GM12874 (cell line): ENCODE measurements around the gene NDUFV1.

Source experiments
- TF ChIP-seq, protein P1 (sequence below): IDR thresholded peaks from 2 replicates; pipeline ENCODE4 v1.5.1; 2011; ENCODE audit warnings: low read depth, mild to moderate bottlenecking, control low read depth, low read length, moderate library complexity; ENCODE audit not compliant: insufficient read depth

Gene NDUFV1

DNA sequence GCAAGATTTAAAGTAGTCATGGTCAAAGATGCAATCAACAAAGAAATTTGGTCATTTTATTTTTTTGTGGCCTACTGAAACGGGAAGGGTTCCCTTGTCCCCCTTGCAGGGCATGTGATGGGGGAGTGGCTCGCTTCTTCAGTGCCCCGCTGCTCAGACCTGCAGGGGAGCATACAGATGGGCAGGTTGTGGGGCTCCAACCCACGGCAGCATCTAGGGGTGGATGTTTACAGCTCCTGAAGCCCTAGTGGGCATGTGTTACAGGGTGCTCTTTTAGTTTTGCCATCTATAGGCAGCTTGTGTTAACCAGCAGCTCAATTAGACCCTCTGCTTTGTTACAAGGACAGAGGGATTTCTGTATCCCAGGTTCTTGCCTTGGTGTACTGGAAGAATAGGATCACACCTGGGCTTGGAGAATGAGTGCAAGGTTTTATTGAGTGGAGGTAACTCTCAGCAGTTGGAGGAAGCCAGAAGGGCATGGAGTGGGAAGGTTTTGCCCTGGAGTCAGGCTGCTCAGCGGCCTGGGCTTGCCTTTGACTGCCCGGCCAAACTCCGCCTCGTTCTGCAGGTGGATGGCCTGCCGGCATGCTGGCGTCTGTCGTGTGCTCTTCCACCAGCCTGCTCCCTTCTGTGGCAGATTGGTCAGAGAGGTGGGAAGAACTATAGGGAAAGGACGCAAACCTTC, 13.7 kb upstream of the NDUFV1 start:
- TF ChIP-seq, protein P1, sequence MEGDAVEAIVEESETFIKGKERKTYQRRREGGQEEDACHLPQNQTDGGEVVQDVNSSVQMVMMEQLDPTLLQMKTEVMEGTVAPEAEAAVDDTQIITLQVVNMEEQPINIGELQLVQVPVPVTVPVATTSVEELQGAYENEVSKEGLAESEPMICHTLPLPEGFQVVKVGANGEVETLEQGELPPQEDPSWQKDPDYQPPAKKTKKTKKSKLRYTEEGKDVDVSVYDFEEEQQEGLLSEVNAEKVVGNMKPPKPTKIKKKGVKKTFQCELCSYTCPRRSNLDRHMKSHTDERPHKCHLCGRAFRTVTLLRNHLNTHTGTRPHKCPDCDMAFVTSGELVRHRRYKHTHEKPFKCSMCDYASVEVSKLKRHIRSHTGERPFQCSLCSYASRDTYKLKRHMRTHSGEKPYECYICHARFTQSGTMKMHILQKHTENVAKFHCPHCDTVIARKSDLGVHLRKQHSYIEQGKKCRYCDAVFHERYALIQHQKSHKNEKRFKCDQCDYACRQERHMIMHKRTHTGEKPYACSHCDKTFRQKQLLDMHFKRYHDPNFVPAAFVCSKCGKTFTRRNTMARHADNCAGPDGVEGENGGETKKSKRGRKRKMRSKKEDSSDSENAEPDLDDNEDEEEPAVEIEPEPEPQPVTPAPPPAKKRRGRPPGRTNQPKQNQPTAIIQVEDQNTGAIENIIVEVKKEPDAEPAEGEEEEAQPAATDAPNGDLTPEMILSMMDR, result no peak

DNA sequence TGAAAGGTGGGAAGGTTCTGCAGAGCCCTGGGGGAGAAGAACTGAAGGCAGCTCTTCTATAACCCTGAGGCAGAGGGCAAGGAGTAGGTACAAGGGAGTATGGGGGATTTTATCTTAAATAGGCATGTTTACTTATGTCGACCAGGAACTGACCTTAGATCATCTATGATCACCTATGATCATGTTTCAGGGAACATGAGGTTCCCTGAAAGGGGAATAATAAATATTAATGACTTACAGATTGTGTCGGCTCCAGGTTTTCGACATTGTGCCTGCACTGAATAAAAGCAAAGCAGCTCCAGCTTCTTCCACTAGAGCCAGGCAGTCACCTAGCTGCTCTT, 13.2 kb upstream of the NDUFV1 start:
- TF ChIP-seq, protein P1, result no peak

DNA sequence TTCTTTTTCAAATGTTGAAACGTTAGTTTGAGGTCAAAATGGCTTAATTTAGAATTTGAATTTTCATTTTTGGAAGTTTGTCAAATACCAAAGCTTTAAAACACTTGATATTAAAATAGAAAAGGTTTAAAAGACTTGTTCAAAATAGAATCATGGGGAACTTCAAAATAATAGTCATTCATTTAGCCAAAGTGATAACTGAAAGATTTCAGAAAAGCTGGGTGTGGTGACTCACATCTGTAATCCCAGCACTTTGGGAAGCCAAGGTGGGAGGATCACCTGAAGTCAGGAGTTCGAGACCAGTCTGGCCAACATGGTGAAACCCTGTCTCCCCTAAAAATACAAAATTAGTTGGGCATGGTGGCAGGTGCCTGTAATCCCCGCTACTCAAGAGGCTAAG, 12.3 kb upstream of the NDUFV1 start:
- TF ChIP-seq, protein P1, result no peak

DNA sequence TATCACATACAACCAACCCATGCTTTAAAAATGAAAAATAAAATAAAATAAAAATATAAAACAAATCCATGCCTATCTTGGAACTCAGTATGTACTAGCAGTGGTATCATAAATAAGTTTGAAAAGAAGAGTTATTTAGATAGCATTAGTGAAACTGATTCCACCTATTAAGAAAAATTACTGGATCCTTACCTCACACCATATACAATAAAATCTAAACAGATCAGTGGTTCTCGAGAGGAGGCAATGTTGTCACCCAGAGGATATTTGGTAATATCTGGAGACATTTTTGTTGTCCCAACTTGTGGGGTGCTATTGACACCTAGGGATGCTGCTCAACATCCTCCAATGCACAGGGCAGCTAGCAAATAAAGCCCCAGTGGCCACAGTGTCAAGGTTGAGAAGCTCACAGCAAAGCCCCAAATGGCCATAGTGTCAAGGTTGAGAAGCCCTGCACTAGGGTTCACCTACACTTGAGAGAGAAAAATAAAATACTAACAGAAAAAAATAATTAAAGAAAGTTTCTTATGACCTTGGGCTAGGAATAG, 9.9 kb upstream of the NDUFV1 start:
- TF ChIP-seq, protein P1, result no peak

DNA sequence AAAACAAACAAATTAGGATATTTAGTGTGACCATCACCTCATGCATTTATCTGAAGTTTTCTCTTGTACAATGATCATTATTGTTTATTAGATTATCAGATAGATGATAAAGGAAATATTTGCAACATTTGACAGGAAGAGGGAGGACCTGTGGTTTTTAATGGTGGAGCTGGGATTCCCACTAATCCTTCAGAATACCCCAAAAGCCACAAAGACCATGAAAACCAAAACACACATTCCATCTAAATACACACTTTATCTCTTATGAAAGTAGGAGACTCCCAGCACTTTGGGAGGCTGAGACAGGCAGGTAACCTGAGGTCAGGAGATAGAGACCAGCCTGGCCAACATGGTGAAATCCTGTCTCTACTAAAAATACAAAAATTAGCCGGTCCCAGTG, 7.6 kb upstream of the NDUFV1 start:
- TF ChIP-seq, protein P1, result no peak

DNA sequence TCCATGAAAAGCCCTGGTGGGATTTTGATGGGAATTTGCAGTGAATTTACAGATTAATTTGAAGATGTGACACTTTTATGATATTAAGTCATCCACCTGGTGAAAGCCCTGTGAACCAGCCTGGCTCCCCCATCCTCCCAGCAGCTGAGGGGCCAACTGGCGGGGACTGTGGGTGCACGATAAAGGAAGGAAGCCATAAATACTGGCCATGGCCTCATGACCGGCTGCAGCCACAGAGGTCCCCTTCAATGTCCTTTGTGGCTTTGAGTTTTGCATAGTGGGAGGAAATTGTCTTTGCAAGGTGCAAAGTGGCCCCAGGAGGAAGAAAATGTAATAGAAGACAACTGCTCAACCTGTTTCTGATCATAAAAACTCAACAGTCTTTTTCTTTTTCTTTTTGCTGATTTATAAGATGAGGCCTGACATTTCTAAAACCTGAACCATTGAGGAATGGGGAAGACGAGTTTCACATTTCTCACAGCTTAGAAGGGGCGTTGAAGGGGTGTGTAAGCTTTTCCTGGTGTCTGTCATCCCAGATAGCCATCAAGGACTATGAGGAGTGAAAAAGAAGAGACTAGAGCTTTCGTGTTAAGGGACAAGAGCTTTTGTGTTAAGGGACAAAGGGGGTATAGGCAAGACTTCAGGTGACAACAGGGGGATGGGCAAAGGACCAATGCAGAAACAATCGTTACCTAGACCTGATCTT, 6.3 kb upstream of the NDUFV1 start:
- TF ChIP-seq, protein P1, result no peak

DNA sequence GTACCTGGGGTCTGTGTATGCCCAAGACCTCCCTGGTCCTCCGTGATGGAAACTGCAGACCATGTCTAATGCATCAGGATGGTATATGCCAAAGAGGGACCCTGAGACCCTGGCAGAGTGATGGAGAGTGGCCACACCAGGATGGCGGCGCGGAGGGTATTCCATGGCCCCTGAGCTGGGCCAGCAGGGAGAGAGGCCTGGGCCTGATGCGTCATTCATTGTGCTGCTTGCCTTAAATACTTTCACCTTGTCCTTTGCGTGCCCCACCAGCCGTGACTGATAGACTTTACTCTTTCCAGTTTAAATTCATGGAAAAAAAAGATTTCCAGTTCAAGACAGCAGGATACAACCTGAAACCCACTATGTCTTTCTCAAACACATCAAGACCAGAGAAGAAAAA, 5.6 kb upstream of the NDUFV1 start:
- TF ChIP-seq, protein P1, result no peak
